ENCODE data around the gene FLAD1.

Gene FLAD1

DNA sequence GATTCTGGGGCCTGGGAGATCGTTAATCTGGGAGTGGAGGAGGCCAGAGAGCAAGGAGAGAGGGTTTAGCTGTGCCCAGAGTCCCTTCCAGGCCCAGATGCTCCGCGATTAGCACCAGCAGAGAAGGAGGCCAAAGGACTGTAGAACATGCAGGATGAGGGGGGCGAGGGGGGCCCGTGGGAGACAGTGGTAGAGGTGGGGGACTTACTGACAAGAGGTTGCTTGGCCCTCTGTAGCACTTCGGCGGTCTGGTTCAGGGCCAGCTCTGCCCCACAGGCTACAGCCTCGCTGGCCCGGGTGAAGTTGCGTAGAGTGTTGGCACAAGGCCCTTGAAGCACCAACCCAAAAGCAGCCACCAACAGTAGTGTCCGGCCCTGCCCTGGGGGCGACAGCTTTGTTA is 49.7 kb downstream of the FLAD1 start:
- H3K36me3 ChIP-seq (replicated peaks; ENCODE audit: low read depth, low read length), result no peaks in the 10 kb centered on the region
- H3K4me3 ChIP-seq (ENCODE audit: low read length), result no peak overlapping the region
- TF ChIP-seq EZH2phosphoT487 (IDR thresholded peaks at IDR 0.05; ENCODE audit: low read depth), result no peak
- TF ChIP-seq, protein P1, sequence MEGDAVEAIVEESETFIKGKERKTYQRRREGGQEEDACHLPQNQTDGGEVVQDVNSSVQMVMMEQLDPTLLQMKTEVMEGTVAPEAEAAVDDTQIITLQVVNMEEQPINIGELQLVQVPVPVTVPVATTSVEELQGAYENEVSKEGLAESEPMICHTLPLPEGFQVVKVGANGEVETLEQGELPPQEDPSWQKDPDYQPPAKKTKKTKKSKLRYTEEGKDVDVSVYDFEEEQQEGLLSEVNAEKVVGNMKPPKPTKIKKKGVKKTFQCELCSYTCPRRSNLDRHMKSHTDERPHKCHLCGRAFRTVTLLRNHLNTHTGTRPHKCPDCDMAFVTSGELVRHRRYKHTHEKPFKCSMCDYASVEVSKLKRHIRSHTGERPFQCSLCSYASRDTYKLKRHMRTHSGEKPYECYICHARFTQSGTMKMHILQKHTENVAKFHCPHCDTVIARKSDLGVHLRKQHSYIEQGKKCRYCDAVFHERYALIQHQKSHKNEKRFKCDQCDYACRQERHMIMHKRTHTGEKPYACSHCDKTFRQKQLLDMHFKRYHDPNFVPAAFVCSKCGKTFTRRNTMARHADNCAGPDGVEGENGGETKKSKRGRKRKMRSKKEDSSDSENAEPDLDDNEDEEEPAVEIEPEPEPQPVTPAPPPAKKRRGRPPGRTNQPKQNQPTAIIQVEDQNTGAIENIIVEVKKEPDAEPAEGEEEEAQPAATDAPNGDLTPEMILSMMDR (IDR thresholded peaks at IDR 0.05; ENCODE audit: low read depth, low read length), result no peak
- no peaks in the 10 kb centered on the region for H3K9me3 ChIP-seq (ENCODE audit: insufficient read depth, low read length)
- H2AFZ ChIP-seq (ENCODE audit: low read depth, low read length), result no peak overlapping the region
- no peak overlapping the region for H3K4me2 ChIP-seq (ENCODE audit: low read length)
- H3K9ac ChIP-seq (ENCODE audit: low read length), result no peak overlapping the region
- H3K79me2 ChIP-seq (ENCODE audit: low read length), result no peaks in the 10 kb centered on the region
- H3K4me1 ChIP-seq (ENCODE audit: low read length), result no peaks in the 10 kb centered on the region
- no peak overlapping the region for H3K27ac ChIP-seq (ENCODE audit: low read length)
- H3K27me3 ChIP-seq (ENCODE audit: low read depth, low read length), result peaks cover 15% of the 10 kb centered on the region
- no peaks in the 10 kb centered on the region for H4K20me1 ChIP-seq (ENCODE audit: insufficient read depth, low read length)

DNA sequence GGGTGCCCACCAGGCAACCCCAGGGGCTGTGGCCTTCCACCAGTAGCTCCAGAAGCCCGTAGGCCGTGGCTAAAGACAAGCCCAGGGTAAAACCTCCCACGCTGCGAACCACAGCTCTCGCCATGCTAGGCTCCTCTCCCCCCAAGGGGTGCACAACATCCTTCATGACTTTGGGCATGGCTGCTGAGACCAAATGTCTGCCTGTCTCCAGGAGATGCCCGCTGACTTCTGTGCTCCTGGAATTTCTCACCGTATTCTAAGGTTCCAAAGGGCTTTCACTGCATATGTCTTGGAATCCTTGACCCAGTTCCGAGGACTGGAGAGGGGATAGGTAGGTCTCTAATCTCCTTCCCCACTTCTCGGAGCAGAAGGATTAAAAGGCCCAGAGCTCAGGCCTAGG is 50.4 kb downstream of the FLAD1 start, which contains the start of the genes DCST1 and DCST2:
Gene DCST1 (plus strand): TSS at position 301 of the 400 bp plus-strand sequence. CDS start 213 bp downstream, outside the sequence.
Gene DCST2 (minus strand): TSS at position 258 of the 400 bp plus-strand sequence. CDS start 80 bp downstream, at position 178.
- Histone ChIP-seq H3K79me2 (ENCODE audit: low read length) (no peaks in the 10 kb centered on the region), H3K4me1 (ENCODE audit: low read length) (no peaks in the 10 kb centered on the region), H2AFZ (ENCODE audit: low read depth, low read length) (no peak within 1 kb of the TSS), H3K4me2 (ENCODE audit: low read length) (no peak within 1 kb of the TSS), H3K4me3 (ENCODE audit: low read length) (no peak within 1 kb of the TSS), H4K20me1 (ENCODE audit: insufficient read depth, low read length) (no peaks in the 10 kb centered on the region), H3K36me3 (replicated peaks; ENCODE audit: low read depth, low read length) (no peaks in the 10 kb centered on the region), H3K9me3 (ENCODE audit: insufficient read depth, low read length) (no peaks in the 10 kb centered on the region), H3K27me3 (ENCODE audit: low read depth, low read length) (peaks cover 21% of the 10 kb centered on the region), H3K27ac (ENCODE audit: low read length) (no peak within 1 kb of the TSS), H3K9ac (ENCODE audit: low read length) (no peak within 1 kb of the TSS)
- TF ChIP-seq EZH2phosphoT487 (IDR thresholded peaks at IDR 0.05; ENCODE audit: low read depth), result no peak
- TF ChIP-seq, protein P1 (IDR thresholded peaks at IDR 0.05; ENCODE audit: low read depth, low read length), result no peak

DNA sequence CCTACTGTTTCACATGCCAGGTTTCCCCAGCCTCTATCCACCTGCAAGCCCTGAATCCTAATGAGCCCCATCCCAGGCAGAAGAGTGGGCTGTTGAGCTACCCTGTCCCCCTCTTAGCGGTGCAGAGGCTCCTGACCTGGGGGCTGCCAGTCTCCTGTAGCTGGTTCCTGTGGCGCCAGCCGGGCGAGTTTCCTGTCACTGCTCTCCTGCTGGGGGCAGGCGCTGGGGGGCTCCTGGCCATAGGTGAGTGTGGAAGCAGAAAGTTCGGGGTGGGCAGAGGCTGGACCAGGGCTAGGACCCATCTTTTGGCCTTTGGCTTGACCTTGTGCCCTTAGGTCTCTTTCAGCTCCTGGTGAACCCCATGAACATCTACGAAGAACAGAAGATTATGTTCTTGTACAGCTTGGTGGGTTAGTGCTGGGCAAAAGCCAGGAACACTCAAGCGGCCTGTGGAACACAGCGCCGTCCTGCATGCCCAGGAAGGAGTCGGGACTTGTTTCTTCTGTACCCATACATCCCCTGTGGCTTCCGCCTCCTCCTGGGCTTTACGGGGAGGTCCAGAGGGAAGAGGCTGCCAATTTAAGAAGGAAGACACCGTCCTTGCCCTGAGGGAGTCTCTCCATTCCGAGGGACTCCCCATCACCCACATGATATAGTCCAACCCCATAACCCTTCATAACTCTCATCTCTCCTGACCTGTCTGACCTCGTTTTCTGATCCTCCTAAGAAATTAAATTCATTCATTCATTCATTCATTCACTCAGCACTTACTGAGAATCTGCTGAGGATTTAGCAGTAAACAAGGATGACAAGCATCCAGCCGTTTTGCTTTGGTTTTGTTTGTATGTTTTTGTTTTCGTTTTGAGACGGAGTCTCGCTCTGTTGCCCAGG is 51.4 kb downstream of the FLAD1 start:
- Histone ChIP-seq H3K27me3 (ENCODE audit: low read depth, low read length) (peaks cover 29% of the 10 kb centered on the region), H3K4me1 (ENCODE audit: low read length) (no peaks in the 10 kb centered on the region), H3K79me2 (ENCODE audit: low read length) (no peaks in the 10 kb centered on the region), H3K27ac (ENCODE audit: low read length) (no peak overlapping the region), H4K20me1 (ENCODE audit: insufficient read depth, low read length) (no peaks in the 10 kb centered on the region), H3K4me3 (ENCODE audit: low read length) (no peak overlapping the region), H2AFZ (ENCODE audit: low read depth, low read length) (no peak overlapping the region), H3K36me3 (replicated peaks; ENCODE audit: low read depth, low read length) (no peaks in the 10 kb centered on the region), H3K4me2 (ENCODE audit: low read length) (no peak overlapping the region), H3K9me3 (ENCODE audit: insufficient read depth, low read length) (no peaks in the 10 kb centered on the region), H3K9ac (ENCODE audit: low read length) (no peak overlapping the region)
- TF ChIP-seq, protein P1 (IDR thresholded peaks at IDR 0.05; ENCODE audit: low read depth, low read length), result no peak
- no peak for TF ChIP-seq EZH2phosphoT487 (IDR thresholded peaks at IDR 0.05; ENCODE audit: low read depth)

DNA sequence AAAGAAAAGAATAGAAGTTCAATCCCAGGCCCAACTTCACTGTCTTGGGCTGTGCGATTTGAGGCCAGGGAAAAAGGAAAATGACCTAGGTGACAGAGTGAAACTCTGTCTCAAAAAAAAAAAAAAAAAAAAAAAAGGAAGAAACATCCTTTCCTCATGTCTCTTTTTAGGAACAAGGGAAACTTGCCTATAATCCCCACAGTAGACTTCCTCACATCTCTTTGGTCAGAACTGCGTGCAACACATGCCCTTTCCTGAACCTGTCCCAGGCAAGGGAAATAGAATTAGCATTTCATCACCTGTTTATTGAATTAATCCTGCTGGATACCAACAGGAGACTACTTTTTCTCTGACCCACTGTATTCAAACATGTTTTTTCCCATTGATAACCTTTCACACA is 52.8 kb downstream of the FLAD1 start:
- no peaks in the 10 kb centered on the region for H3K9me3 ChIP-seq (ENCODE audit: insufficient read depth, low read length)
- H3K36me3 ChIP-seq (replicated peaks; ENCODE audit: low read depth, low read length), result no peaks in the 10 kb centered on the region
- H3K27ac ChIP-seq (ENCODE audit: low read length), result no peak overlapping the region
- peaks cover 29% of the 10 kb centered on the region for H3K27me3 ChIP-seq (ENCODE audit: low read depth, low read length)
- no peak overlapping the region for H3K4me3 ChIP-seq (ENCODE audit: low read length)
- TF ChIP-seq, protein P1 (IDR thresholded peaks at IDR 0.05; ENCODE audit: low read depth, low read length), result no peak
- no peak for TF ChIP-seq EZH2phosphoT487 (IDR thresholded peaks at IDR 0.05; ENCODE audit: low read depth)
- no peak overlapping the region for H3K4me2 ChIP-seq (ENCODE audit: low read length)
- H3K9ac ChIP-seq (ENCODE audit: low read length), result no peak overlapping the region
- H3K79me2 ChIP-seq (ENCODE audit: low read length), result no peaks in the 10 kb centered on the region
- H3K4me1 ChIP-seq (ENCODE audit: low read length), result no peaks in the 10 kb centered on the region
- no peak overlapping the region for H2AFZ ChIP-seq (ENCODE audit: low read depth, low read length)
- no peaks in the 10 kb centered on the region for H4K20me1 ChIP-seq (ENCODE audit: insufficient read depth, low read length)
